ENCODE data around the gene BRI3BP. TPM values are rescaled to one million over a fixed set of nuclear protein-coding genes. Genes with fewer than 3 reads are reported as not detected.

Gene BRI3BP
- total RNA-seq, 1 donor from 2014 or later, result 16.0 TPM

- DNase-seq (ENCODE audit: low read depth), result no peak
- H3K4me3 ChIP-seq (ENCODE audit: low read depth, low read length), result peak overlapping the region; percentile 88
- no peak for TF ChIP-seq CTCF (conservative IDR thresholded peaks at IDR 0.05; ENCODE audit: low read depth, low read length)
Observed at GRCh38 chr12:125065919-125066570, 72.6 kb downstream of the BRI3BP start.

- no peak for DNase-seq (ENCODE audit: low read depth)
- no peak for TF ChIP-seq CTCF (conservative IDR thresholded peaks at IDR 0.05; ENCODE audit: low read depth, low read length)
- no peak overlapping the region for H3K4me3 ChIP-seq (ENCODE audit: low read depth, low read length)
Observed at GRCh38 chr12:125068391-125068790, 74.9 kb downstream of the BRI3BP start.

- TF ChIP-seq CTCF (conservative IDR thresholded peaks at IDR 0.05; ENCODE audit: low read depth, low read length), result no peak
- DNase-seq (ENCODE audit: low read depth), result no peak
- H3K4me3 ChIP-seq (ENCODE audit: low read depth, low read length), result no peak overlapping the region
Observed at GRCh38 chr12:125069616-125070015, 76.2 kb downstream of the BRI3BP start.

GRCh38 chr12:125070112-125070511, 76.7 kb downstream of the BRI3BP start:
- TF ChIP-seq CTCF (conservative IDR thresholded peaks at IDR 0.05; ENCODE audit: low read depth, low read length), result peak; percentile 4
- no peak for DNase-seq (ENCODE audit: low read depth)

GRCh38 chr12:125070661-125071390, 77.4 kb downstream of the BRI3BP start:
- no peak for TF ChIP-seq CTCF (conservative IDR thresholded peaks at IDR 0.05; ENCODE audit: low read depth, low read length)
- no peak for DNase-seq (ENCODE audit: low read depth)
- H3K4me3 ChIP-seq (ENCODE audit: low read depth, low read length), result no peak overlapping the region

More at GRCh38 chr12:125070112-125070511, 76.7 kb downstream of the BRI3BP start:
- H3K4me3 ChIP-seq (ENCODE audit: low read depth, low read length), result no peak overlapping the region

GRCh38 chr12:125071456-125071855, 78.0 kb downstream of the BRI3BP start:
- H3K4me3 ChIP-seq (ENCODE audit: low read depth, low read length), result no peak overlapping the region
- no peak for DNase-seq (ENCODE audit: low read depth)
- no peak for TF ChIP-seq CTCF (conservative IDR thresholded peaks at IDR 0.05; ENCODE audit: low read depth, low read length)
